GM12878 (cell line): Measurements from ENCODE around the gene SLC12A7. TPM values are rescaled to one million over a fixed set of nuclear protein-coding genes. Genes with fewer than 3 reads are reported as not detected.

Experiments used
- ATAC-seq: fragments of 200-7000 bp; cut with Tn5 transposase; 3 replicates; pipeline ENCODE4 v1.9.1; 2020; ENCODE audit warnings: mild to moderate bottlenecking, moderate library complexity
- BruUV-seq: library from RNA; stranded (reverse); fragments of 400-500 nt; replicated peaks from 2 replicates; lab custom pipeline; 2021; lab: Mats Ljungman, UMichigan
- CTCF ChIA-PET: fragments of 300-600 bp; sonication (Branson Sonifier 250); formaldehyde crosslinking; extraction: SDS; loops from one replicate; lab custom pipeline; 2021; ENCODE audit warnings: inconsistent platforms; lab: Yijun Ruan, JAX
- POLR2A ChIA-PET: fragments of 350-600 bp; formaldehyde crosslinking; extraction: SDS; loops from one replicate; lab custom pipeline; 2021; ENCODE audit warnings: inconsistent platforms; lab: Charles Lee
- RAD21 ChIA-PET: fragments of 300-600 bp; sonication (Branson Sonifier 250); formaldehyde crosslinking; loops from one replicate; lab custom pipeline; 2023; ENCODE audit warnings: antibody characterized with exemption; ENCODE audit not compliant: unreplicated experiment; lab: Charles Lee
- SMC1A ChIA-PET: fragments of 300-600 bp; sonication (Branson Sonifier 250); formaldehyde crosslinking; loops from one replicate; lab custom pipeline; 2023; ENCODE audit not compliant: unreplicated experiment, uncharacterized antibody; lab: Charles Lee
- DNase-seq: peaks from one replicate; pipeline ENCODE4 v3.0.0-alpha.2; 2011; ENCODE audit warnings: low read depth, low spot score
- FAIRE-seq: peaks from 3 replicates; lab custom pipeline; 2011; peaks lifted over from hg19 to GRCh38; lab: Jason Lieb, UNC
- H2AFZ ChIP-seq: 2 replicates; pipeline ENCODE4 v1.6.0; 2011; ENCODE audit warnings: low read depth, low read length, control low read depth; ENCODE audit not compliant: control insufficient read depth
- H3K27ac ChIP-seq: 2 replicates; pipeline ENCODE4 v1.5.1; 2011; ENCODE audit warnings: control low read depth; ENCODE audit not compliant: control insufficient read depth, insufficient read depth
- H3K27me3 ChIP-seq, 2 experiments: replicated peaks in 1 of 2; 2 replicates each; pipeline versions ENCODE4 v1.6.0 to v1.6.1; 2011; ENCODE audit warnings: low read length in 1 of 2; ENCODE audit not compliant: control insufficient read depth in 2 of 2, insufficient read depth in 2 of 2
- H3K36me3 ChIP-seq, 2 experiments: 2 replicates each; pipeline ENCODE4 v1.5.1; 2011; ENCODE audit warnings: low read length in 1 of 2; ENCODE audit not compliant: control insufficient read depth in 2 of 2, insufficient read depth in 2 of 2
- H3K4me1 ChIP-seq: 2 replicates; pipeline ENCODE4 v1.6.1; 2011; ENCODE audit warnings: mild to moderate bottlenecking, low read length, moderate library complexity, mixed read lengths; ENCODE audit not compliant: control insufficient read depth, insufficient read depth
- H3K4me2 ChIP-seq: 2 replicates; pipeline ENCODE4 v1.6.0; 2011; ENCODE audit warnings: control low read depth; ENCODE audit not compliant: control insufficient read depth, insufficient read depth
- H3K4me3 ChIP-seq: fragments of 200-600 bp; sonication (generic); 2 replicates; pipeline ENCODE4 v1.5.1; 2016
- H3K79me2 ChIP-seq: 2 replicates; pipeline ENCODE4 v1.6.0; 2011; ENCODE audit warnings: low read length; ENCODE audit not compliant: control insufficient read depth, insufficient read depth
- H3K9ac ChIP-seq: 2 replicates; pipeline ENCODE4 v1.8.0; 2011; ENCODE audit warnings: low read length, control low read depth, mixed read lengths; ENCODE audit not compliant: control insufficient read depth, insufficient read depth
- H3K9me3 ChIP-seq: replicated peaks from 3 replicates; pipeline ENCODE4 v1.5.1; 2011; ENCODE audit warnings: mild to moderate bottlenecking, low read length; ENCODE audit not compliant: control insufficient read depth, insufficient read depth
- H4K20me1 ChIP-seq: 2 replicates; pipeline ENCODE4 v1.6.0; 2011; ENCODE audit not compliant: control insufficient read depth, insufficient read depth
- E4F1 ChIP-seq: fragments of 450-650 bp; IDR thresholded peaks from 2 replicates; pipeline ENCODE4 v1.6.1; 2018; ENCODE audit warnings: borderline replicate concordance, mild to moderate bottlenecking; ENCODE audit not compliant: partially characterized antibody
- FOS ChIP-seq: IDR thresholded peaks from 3 replicates; pipeline ENCODE4 v1.6.1; 2011; ENCODE audit warnings: borderline replicate concordance; ENCODE audit not compliant: insufficient read length; ENCODE audit errors: extremely low read depth
- IRF5 ChIP-seq: fragments of 450-650 bp; IDR thresholded peaks from 2 replicates; pipeline ENCODE4 v1.6.1; 2017; ENCODE audit warnings: borderline replicate concordance
- MEF2A ChIP-seq: IDR thresholded peaks from 2 replicates; pipeline ENCODE4 v1.6.1; 2011; ENCODE audit warnings: low read depth, mild to moderate bottlenecking, low read length, moderate library complexity; ENCODE audit not compliant: insufficient read depth
- NFIC ChIP-seq: IDR thresholded peaks from 2 replicates; pipeline ENCODE4 v1.6.1; 2012; ENCODE audit warnings: low read depth, mild to moderate bottlenecking, inconsistent platforms, low read length, moderate library complexity
- NRF1 ChIP-seq: conservative IDR thresholded peaks from 2 replicates; pipeline ENCODE4 v1.6.1; 2011; ENCODE audit warnings: mild to moderate bottlenecking, low read depth, low read length, improper control_type of control experiment
- SMC3 ChIP-seq: IDR thresholded peaks from 2 replicates; pipeline ENCODE4 v1.6.1; 2011; ENCODE audit warnings: low read length, improper control_type of control experiment, borderline replicate concordance
- SREBF1 ChIP-seq: IDR thresholded peaks from 2 replicates; pipeline ENCODE4 v1.6.1; 2012; ENCODE audit warnings: mild to moderate bottlenecking, low read length
- SRF ChIP-seq, 2 experiments: IDR thresholded peaks; 2 replicates each; pipeline ENCODE4 v1.6.1; 2011; ENCODE audit warnings: low read depth in 2 of 2, low read length in 2 of 2, mild to moderate bottlenecking in 1 of 2, moderate library complexity in 1 of 2
- ZNF384 ChIP-seq: IDR thresholded peaks from 2 replicates; pipeline ENCODE4 v1.6.1; 2012; ENCODE audit warnings: low read depth, mild to moderate bottlenecking, low read length, improper control_type of control experiment, borderline replicate concordance
- ZNF592 ChIP-seq: fragments of 450-650 bp; IDR thresholded peaks from 2 replicates; pipeline ENCODE4 v1.6.1; 2017; ENCODE audit warnings: mild to moderate bottlenecking, moderate library complexity
- ZSCAN29 ChIP-seq: fragments of 450-650 bp; IDR thresholded peaks from 2 replicates; pipeline ENCODE4 v1.6.1; 2017; ENCODE audit warnings: mild to moderate bottlenecking, moderate library complexity
- WGBS: methylation state at CpG from one replicate; pipeline ENCODE4 v1.1.6; 2016; ENCODE audit warnings: low lambda C conversion rate; ENCODE audit not compliant: insufficient replicate concordance, insufficient coverage; ENCODE audit errors: missing lambda C conversion rate; 5-methylcytosine and 5-hydroxymethylcytosine counted together
- in situ Hi-C: fragments of 300-500 bp; cut with MboI; formaldehyde crosslinking; loops from 9 replicates; pipeline ENCODE4 v1.14.3; 2018; ENCODE audit warnings: mixed read lengths
- intact Hi-C: fragments of 100-400 bp; cut with micrococcal nuclease; formaldehyde crosslinking; loops from one replicate; pipeline ENCODE4 v1.14.2; 2022; ENCODE audit not compliant: unreplicated experiment
- polyA plus RNA-seq, 11 experiments: library from polyadenylated mRNA; depleted of rRNA in 4 of 11; unstranded in 6 of 11; stranded (reverse) in 5 of 11; fragments of >200 nt; fragmentation: Nextera tagmentation in 4 of 11; fragmentation: Illumina TruSeq in 1 of 11; extraction: Ambion mirVana in 4 of 11; extraction: Trizol in 1 of 11; gene quantifications; 1 replicate in 1 of 11; 2 replicates in 10 of 11; pipeline versions ENCODE4 v1.2.1 to v1.2.3, GENCODE V29; 2011 to 2016; ENCODE audit warnings: inconsistent platforms in 2 of 11, missing spikeins in 2 of 11, low read depth in 1 of 11
- total RNA-seq, 4 experiments: library from RNA; depleted of rRNA in 3 of 4; stranded (reverse); fragments of >200 nt in 3 of 4; fragmentation: Illumina TruSeq in 1 of 4; extraction: Trizol in 1 of 4; gene quantifications; 2 replicates each; pipeline versions ENCODE4 v1.2.1 to v1.2.3, GENCODE V29; 2013 to 2021

The SLC12A7 gene
- total and polyA plus RNA-seq, 10 of the 15 experiments (the other 5 are each of a cell fraction or from before 2014, with no cell fraction given): 0.10 to 10.0 (median 2.9) TPM

GRCh38 chr5:1143670-1143951 lies 31.7 kb upstream of the SLC12A7 start (continued):
- TF ChIP-seq IRF5 (no peak), SMC3 (no peak)
- TF ChIP-seq, all 136 proteins: peak for 0

GRCh38 chr5:1142886-1143669 lies 31.2 kb upstream of the SLC12A7 start:
- Histone ChIP-seq H3K79me2 (no peaks in the 10 kb centered on the region), H3K27me3 (no peaks in the 10 kb centered on the region; a peak in 1 of 4 replicates), H3K4me1 (peaks cover 8% of the 10 kb centered on the region), H3K4me3 (no peak overlapping the region), H3K36me3 (no peaks in the 10 kb centered on the region), H3K4me2 (no peak overlapping the region), H2AFZ (no peak overlapping the region), H4K20me1 (no peaks in the 10 kb centered on the region), H3K9ac (no peak overlapping the region), H3K9me3 (no peaks in the 10 kb centered on the region), H3K27ac (no peak overlapping the region)
- 65% methylated on average over 34 of the region's 34 CpGs for WGBS
- RAD21 ChIA-PET: interaction anchor here (1.6 to 1.9 kb wide), 2 partner anchors 38 to 219 kb away, joined by 3 to 4 read pairs; no protein-coding TSS in a partner anchor
- FAIRE-seq: no peak
- SMC1A ChIA-PET: no interaction called here
- DNase-seq: no peak
- CTCF ChIA-PET: interaction anchor here (0.8 kb wide), 1 partner anchor 219 kb away, joined by 3 read pairs; no protein-coding TSS in a partner anchor
- ATAC-seq: no peak
- POLR2A ChIA-PET: no interaction called here
- intact Hi-C loops: loop anchor here (10.0 kb wide), 1 partner anchor 128 kb away; no protein-coding TSS in a partner anchor
- no TSS peak for BruUV-seq
- in situ Hi-C loops: no loop called here
- TF ChIP-seq MEF2A (no peak), E4F1 (no peak), ZNF384 (no peak), FOS (no peak), NFIC (no peak), ZSCAN29 (no peak), SRF (IDR thresholded peaks at IDR 0.05; ENCODE audit: low read depth in 2 of 2, low read length in 2 of 2) (no peak), ZNF592 (no peak), NRF1 (no peak), SREBF1 (no peak)
